GM19397 (cell line): ENCODE measurements around the gene ASTN1.

ENCODE experiments used
- ATAC-seq: cut with Tn5 transposase; IDR thresholded peaks from one replicate; pipeline ENCODE4 v1.9.1; 2021; ENCODE audit warnings: mild to moderate bottlenecking, moderate library complexity; ENCODE audit not compliant: unreplicated experiment

Gene ASTN1

GRCh38 chr1:176932114-176933104, 232.1 kb downstream of the ASTN1 start:
- ATAC-seq, result no peak

GRCh38 chr1:176931526-176931925, 233.0 kb downstream of the ASTN1 start:
- ATAC-seq, result no peak

GRCh38 chr1:176926330-176927086, 238.0 kb downstream of the ASTN1 start:
- no peak for ATAC-seq

- ATAC-seq, result no peak
These were observed 239.3 kb downstream of the ASTN1 start for GRCh38 chr1:176925223-176925622.

- ATAC-seq, result no peak
These were observed 241.2 kb downstream of the ASTN1 start for GRCh38 chr1:176923283-176923682.

- ATAC-seq, result no peak
These were observed 244.8 kb downstream of the ASTN1 start for GRCh38 chr1:176919386-176920378.

- no peak for ATAC-seq
These were observed 258.9 kb downstream of the ASTN1 start for GRCh38 chr1:176905648-176906047.

- no peak for ATAC-seq
These were observed 260.3 kb downstream of the ASTN1 start for GRCh38 chr1:176904057-176904751.

- no peak for ATAC-seq
These were observed 261.0 kb downstream of the ASTN1 start for GRCh38 chr1:176903474-176903873.

- no peak for ATAC-seq
These were observed 265.2 kb downstream of the ASTN1 start for GRCh38 chr1:176899321-176899720.

GRCh38 chr1:176897350-176898236, 266.9 kb downstream of the ASTN1 start:
- ATAC-seq, result peak; percentile 64

- no peak for ATAC-seq
These were observed 268.3 kb downstream of the ASTN1 start for GRCh38 chr1:176896216-176896615.

GRCh38 chr1:176894450-176894849, 270.1 kb downstream of the ASTN1 start:
- ATAC-seq, result no peak

GRCh38 chr1:176893625-176894352, 270.7 kb downstream of the ASTN1 start:
- ATAC-seq, result no peak

GRCh38 chr1:176888471-176889032, 276.0 kb downstream of the ASTN1 start:
- ATAC-seq, result no peak

- no peak for ATAC-seq
These were observed 278.8 kb downstream of the ASTN1 start for GRCh38 chr1:176885751-176886150.

- ATAC-seq, result no peak
These were observed 279.2 kb downstream of the ASTN1 start for GRCh38 chr1:176885341-176885740.

GRCh38 chr1:176884911-176885310, 279.6 kb downstream of the ASTN1 start:
- ATAC-seq, result no peak
